Measurements from ENCODE around the gene BPIFA1. TPM values are rescaled to one million over a fixed set of nuclear protein-coding genes. Genes with fewer than 3 reads are reported as not detected.

BPIFA1 gene
- total RNA-seq, 1 experiment from 2014 or later, result not detected

GRCh38 chr20:33250666-33251065 lies 14.9 kb downstream of the BPIFA1 start:
- H3K27ac Mint-ChIP-seq, result no peak overlapping the region
- ChIA-PET POLR2A (no interaction called here), CTCF (interaction anchor here (3.1 kb wide), 1 partner anchor 12 kb away, joined by 10 read pairs; no protein-coding TSS in a partner anchor)
- H3K4me3 Mint-ChIP-seq, result no peak overlapping the region
- ATAC-seq (no peak), DNase-seq (ENCODE audit: low spot score) (no peak)
- 0 out of 2 replicates have a peak, but pooled peaks cover 4% of the 10 kb centered on the region for H3K9me3 Mint-ChIP-seq
- no peaks in the 10 kb centered on the region for H3K27me3 Mint-ChIP-seq (ENCODE audit: low read depth)
- no peaks in the 10 kb centered on the region for H3K4me1 Mint-ChIP-seq
- TF ChIP-seq, protein P1, sequence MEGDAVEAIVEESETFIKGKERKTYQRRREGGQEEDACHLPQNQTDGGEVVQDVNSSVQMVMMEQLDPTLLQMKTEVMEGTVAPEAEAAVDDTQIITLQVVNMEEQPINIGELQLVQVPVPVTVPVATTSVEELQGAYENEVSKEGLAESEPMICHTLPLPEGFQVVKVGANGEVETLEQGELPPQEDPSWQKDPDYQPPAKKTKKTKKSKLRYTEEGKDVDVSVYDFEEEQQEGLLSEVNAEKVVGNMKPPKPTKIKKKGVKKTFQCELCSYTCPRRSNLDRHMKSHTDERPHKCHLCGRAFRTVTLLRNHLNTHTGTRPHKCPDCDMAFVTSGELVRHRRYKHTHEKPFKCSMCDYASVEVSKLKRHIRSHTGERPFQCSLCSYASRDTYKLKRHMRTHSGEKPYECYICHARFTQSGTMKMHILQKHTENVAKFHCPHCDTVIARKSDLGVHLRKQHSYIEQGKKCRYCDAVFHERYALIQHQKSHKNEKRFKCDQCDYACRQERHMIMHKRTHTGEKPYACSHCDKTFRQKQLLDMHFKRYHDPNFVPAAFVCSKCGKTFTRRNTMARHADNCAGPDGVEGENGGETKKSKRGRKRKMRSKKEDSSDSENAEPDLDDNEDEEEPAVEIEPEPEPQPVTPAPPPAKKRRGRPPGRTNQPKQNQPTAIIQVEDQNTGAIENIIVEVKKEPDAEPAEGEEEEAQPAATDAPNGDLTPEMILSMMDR (IDR thresholded peaks at IDR 0.05), result no peak
- TF ChIP-seq ATF2 (CRISPR knock-in tag; IDR thresholded peaks at IDR 0.05; ENCODE audit: borderline replicate concordance, low read depth) (no peak), TCF7 (CRISPR knock-in tag; IDR thresholded peaks at IDR 0.05; ENCODE audit: low read depth) (no peak), HMGA2 (CRISPR knock-in tag; IDR thresholded peaks at IDR 0.05) (no peak)
- TF ChIP-seq, protein P2, sequence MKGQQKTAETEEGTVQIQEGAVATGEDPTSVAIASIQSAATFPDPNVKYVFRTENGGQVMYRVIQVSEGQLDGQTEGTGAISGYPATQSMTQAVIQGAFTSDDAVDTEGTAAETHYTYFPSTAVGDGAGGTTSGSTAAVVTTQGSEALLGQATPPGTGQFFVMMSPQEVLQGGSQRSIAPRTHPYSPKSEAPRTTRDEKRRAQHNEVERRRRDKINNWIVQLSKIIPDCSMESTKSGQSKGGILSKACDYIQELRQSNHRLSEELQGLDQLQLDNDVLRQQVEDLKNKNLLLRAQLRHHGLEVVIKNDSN (CRISPR knock-in tag; IDR thresholded peaks at IDR 0.05), result no peak
- TF ChIP-seq, protein P3, sequence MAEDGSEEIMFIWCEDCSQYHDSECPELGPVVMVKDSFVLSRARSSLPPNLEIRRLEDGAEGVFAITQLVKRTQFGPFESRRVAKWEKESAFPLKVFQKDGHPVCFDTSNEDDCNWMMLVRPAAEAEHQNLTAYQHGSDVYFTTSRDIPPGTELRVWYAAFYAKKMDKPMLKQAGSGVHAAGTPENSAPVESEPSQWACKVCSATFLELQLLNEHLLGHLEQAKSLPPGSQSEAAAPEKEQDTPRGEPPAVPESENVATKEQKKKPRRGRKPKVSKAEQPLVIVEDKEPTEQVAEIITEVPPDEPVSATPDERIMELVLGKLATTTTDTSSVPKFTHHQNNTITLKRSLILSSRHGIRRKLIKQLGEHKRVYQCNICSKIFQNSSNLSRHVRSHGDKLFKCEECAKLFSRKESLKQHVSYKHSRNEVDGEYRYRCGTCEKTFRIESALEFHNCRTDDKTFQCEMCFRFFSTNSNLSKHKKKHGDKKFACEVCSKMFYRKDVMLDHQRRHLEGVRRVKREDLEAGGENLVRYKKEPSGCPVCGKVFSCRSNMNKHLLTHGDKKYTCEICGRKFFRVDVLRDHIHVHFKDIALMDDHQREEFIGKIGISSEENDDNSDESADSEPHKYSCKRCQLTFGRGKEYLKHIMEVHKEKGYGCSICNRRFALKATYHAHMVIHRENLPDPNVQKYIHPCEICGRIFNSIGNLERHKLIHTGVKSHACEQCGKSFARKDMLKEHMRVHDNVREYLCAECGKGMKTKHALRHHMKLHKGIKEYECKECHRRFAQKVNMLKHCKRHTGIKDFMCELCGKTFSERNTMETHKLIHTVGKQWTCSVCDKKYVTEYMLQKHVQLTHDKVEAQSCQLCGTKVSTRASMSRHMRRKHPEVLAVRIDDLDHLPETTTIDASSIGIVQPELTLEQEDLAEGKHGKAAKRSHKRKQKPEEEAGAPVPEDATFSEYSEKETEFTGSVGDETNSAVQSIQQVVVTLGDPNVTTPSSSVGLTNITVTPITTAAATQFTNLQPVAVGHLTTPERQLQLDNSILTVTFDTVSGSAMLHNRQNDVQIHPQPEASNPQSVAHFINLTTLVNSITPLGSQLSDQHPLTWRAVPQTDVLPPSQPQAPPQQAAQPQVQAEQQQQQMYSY (CRISPR knock-in tag; IDR thresholded peaks at IDR 0.05), result no peak
- TF ChIP-seq, protein P4, sequence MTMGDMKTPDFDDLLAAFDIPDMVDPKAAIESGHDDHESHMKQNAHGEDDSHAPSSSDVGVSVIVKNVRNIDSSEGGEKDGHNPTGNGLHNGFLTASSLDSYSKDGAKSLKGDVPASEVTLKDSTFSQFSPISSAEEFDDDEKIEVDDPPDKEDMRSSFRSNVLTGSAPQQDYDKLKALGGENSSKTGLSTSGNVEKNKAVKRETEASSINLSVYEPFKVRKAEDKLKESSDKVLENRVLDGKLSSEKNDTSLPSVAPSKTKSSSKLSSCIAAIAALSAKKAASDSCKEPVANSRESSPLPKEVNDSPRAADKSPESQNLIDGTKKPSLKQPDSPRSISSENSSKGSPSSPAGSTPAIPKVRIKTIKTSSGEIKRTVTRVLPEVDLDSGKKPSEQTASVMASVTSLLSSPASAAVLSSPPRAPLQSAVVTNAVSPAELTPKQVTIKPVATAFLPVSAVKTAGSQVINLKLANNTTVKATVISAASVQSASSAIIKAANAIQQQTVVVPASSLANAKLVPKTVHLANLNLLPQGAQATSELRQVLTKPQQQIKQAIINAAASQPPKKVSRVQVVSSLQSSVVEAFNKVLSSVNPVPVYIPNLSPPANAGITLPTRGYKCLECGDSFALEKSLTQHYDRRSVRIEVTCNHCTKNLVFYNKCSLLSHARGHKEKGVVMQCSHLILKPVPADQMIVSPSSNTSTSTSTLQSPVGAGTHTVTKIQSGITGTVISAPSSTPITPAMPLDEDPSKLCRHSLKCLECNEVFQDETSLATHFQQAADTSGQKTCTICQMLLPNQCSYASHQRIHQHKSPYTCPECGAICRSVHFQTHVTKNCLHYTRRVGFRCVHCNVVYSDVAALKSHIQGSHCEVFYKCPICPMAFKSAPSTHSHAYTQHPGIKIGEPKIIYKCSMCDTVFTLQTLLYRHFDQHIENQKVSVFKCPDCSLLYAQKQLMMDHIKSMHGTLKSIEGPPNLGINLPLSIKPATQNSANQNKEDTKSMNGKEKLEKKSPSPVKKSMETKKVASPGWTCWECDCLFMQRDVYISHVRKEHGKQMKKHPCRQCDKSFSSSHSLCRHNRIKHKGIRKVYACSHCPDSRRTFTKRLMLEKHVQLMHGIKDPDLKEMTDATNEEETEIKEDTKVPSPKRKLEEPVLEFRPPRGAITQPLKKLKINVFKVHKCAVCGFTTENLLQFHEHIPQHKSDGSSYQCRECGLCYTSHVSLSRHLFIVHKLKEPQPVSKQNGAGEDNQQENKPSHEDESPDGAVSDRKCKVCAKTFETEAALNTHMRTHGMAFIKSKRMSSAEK (CRISPR knock-in tag; IDR thresholded peaks at IDR 0.05; ENCODE audit: borderline replicate concordance), result no peak
- H3K36me3 Mint-ChIP-seq, result no peaks in the 10 kb centered on the region

- Mint-ChIP-seq H3K4me1 (no peaks in the 10 kb centered on the region), H3K9me3 (0 out of 2 replicates have a peak, but pooled peaks cover 4% of the 10 kb centered on the region), H3K27ac (no peak overlapping the region), H3K4me3 (no peak overlapping the region), H3K36me3 (no peaks in the 10 kb centered on the region), H3K27me3 (ENCODE audit: low read depth) (no peaks in the 10 kb centered on the region)
- POLR2A ChIA-PET, result no interaction called here
- ATAC-seq (no peak), DNase-seq (ENCODE audit: low spot score) (no peak)
- CTCF ChIA-PET, result interaction anchor here (3.1 kb wide), 1 partner anchor 11 kb away, joined by 10 read pairs; no protein-coding TSS in a partner anchor
- TF ChIP-seq FOXJ3 (CRISPR knock-in tag; IDR thresholded peaks at IDR 0.05; ENCODE audit: borderline replicate concordance) (no peak), MYBL2 (CRISPR knock-in tag; IDR thresholded peaks at IDR 0.05) (no peak), SP1 (CRISPR knock-in tag; conservative IDR thresholded peaks at IDR 0.05) (no peak), ZNF281 (CRISPR knock-in tag; IDR thresholded peaks at IDR 0.05) (no peak), ATF1 (CRISPR knock-in tag; IDR thresholded peaks at IDR 0.05) (no peak), ZNF416 (CRISPR knock-in tag; IDR thresholded peaks at IDR 0.05) (no peak)
- TF ChIP-seq, protein P5, sequence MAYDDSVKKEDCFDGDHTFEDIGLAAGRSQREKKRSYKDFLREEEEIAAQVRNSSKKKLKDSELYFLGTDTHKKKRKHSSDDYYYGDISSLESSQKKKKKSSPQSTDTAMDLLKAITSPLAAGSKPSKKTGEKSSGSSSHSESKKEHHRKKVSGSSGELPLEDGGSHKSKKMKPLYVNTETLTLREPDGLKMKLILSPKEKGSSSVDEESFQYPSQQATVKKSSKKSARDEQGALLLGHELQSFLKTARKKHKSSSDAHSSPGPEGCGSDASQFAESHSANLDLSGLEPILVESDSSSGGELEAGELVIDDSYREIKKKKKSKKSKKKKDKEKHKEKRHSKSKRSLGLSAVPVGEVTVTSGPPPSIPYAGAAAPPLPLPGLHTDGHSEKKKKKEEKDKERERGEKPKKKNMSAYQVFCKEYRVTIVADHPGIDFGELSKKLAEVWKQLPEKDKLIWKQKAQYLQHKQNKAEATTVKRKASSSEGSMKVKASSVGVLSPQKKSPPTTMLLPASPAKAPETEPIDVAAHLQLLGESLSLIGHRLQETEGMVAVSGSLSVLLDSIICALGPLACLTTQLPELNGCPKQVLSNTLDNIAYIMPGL (CRISPR knock-in tag; IDR thresholded peaks at IDR 0.05), result no peak
- TF ChIP-seq, protein P6, sequence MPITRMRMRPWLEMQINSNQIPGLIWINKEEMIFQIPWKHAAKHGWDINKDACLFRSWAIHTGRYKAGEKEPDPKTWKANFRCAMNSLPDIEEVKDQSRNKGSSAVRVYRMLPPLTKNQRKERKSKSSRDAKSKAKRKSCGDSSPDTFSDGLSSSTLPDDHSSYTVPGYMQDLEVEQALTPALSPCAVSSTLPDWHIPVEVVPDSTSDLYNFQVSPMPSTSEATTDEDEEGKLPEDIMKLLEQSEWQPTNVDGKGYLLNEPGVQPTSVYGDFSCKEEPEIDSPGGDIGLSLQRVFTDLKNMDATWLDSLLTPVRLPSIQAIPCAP (CRISPR knock-in tag; IDR thresholded peaks at IDR 0.05), result no peak
Measured at GRCh38 chr20:33251496-33251895, 15.7 kb downstream of the BPIFA1 start.
